K562 (cell line): Measurements from ENCODE around the gene CCDC124. TPM values are rescaled to one million over a fixed set of nuclear protein-coding genes. Genes with fewer than 3 reads are reported as not detected.

Experiments
- ATAC-seq: fragments of 200-7000 bp; cut with Tn5 transposase; 3 replicates; pipeline ENCODE4 v1.9.1; 2020; ENCODE audit warnings: moderate library complexity
- BruUV-seq: library from RNA; stranded (reverse); fragments of 400-500 nt; replicated peaks from 2 replicates; lab custom pipeline; 2021; lab: Mats Ljungman, UMichigan
- CTCF ChIA-PET: fragments of 300-600 bp; formaldehyde crosslinking; extraction: SDS; loops from one replicate; lab custom pipeline; 2021; ENCODE audit warnings: low intra/inter-chr PET ratio; lab: Yijun Ruan, JAX
- POLR2A ChIA-PET: fragments of 300-600, 350-650 bp; sonication (Branson Sonifier 250); formaldehyde crosslinking; extraction: SDS; loops from one replicate; lab custom pipeline; 2021; ENCODE audit warnings: antibody characterized with exemption, inconsistent platforms; lab: Yijun Ruan, JAX
- DNase-seq, 4 experiments: peaks; one replicate each; pipeline versions ENCODE4 v3.0.0 to v3.0.0-alpha.2; 2011 to 2018; ENCODE audit warnings: low spot score in 3 of 4, mixed read lengths in 3 of 4; ENCODE audit errors: extremely low read depth in 1 of 4
- FAIRE-seq: peaks from 2 replicates; lab custom pipeline; 2011; peaks lifted over from hg19 to GRCh38; lab: Jason Lieb, UNC
- H2AFZ ChIP-seq: 2 replicates; pipeline ENCODE4 v1.6.0; 2011; ENCODE audit warnings: low read depth, low read length, control low read depth, inconsistent platforms
- H3K27ac ChIP-seq: fragments of 200-600 bp; 3 replicates; pipeline ENCODE4 v1.8.0; 2011; ENCODE audit warnings: low read depth, mild to moderate bottlenecking, control low read depth, inconsistent platforms, low read length, moderate library complexity, mixed read lengths; ENCODE audit errors: extremely low read depth
- H3K27me3 ChIP-seq, 2 experiments: fragments of 300-600 bp in 1 of 2; 2 replicates in 1 of 2; 3 replicates in 1 of 2; pipeline versions ENCODE4 v1.6.0 to v1.8.0; 2011; ENCODE audit warnings: inconsistent platforms in 2 of 2, low read length in 2 of 2, mild to moderate bottlenecking in 1 of 2, mixed read lengths in 1 of 2, moderate library complexity in 1 of 2; ENCODE audit not compliant: control insufficient read depth in 2 of 2, insufficient read depth in 2 of 2
- H3K36me3 ChIP-seq: fragments of 300-600 bp; 3 replicates; pipeline ENCODE4 v1.8.0; 2011; ENCODE audit warnings: mild to moderate bottlenecking, low read length, inconsistent platforms; ENCODE audit not compliant: control insufficient read depth, insufficient read depth
- H3K4me1 ChIP-seq, 2 experiments: fragments of 200-600 bp in 1 of 2; replicated peaks in 1 of 2; 2 replicates in 1 of 2; 3 replicates in 1 of 2; pipeline versions ENCODE4 v1.5.1 to v1.8.0; 2011; ENCODE audit warnings: inconsistent platforms in 2 of 2, low read length in 2 of 2, mild to moderate bottlenecking in 1 of 2, mixed read lengths in 1 of 2, moderate library complexity in 1 of 2; ENCODE audit not compliant: control insufficient read depth in 2 of 2, insufficient read depth in 2 of 2
- H3K4me2 ChIP-seq: 2 replicates; pipeline ENCODE4 v1.6.1; 2011; ENCODE audit warnings: low read length, control low read depth, inconsistent platforms, mixed read lengths; ENCODE audit not compliant: insufficient read depth
- H3K4me3 ChIP-seq: fragments of 200-600 bp; sonication (generic), shearing (Covaris generic); 2 replicates; pipeline ENCODE4 v1.5.1; 2016; ENCODE audit warnings: control low read depth, inconsistent platforms
- H3K79me2 ChIP-seq: fragments of 200-600 bp; 3 replicates; pipeline ENCODE4 v1.8.0; 2011; ENCODE audit warnings: low read length, inconsistent platforms; ENCODE audit not compliant: control insufficient read depth, insufficient read depth
- H3K9ac ChIP-seq, 2 experiments: 2 replicates each; pipeline versions ENCODE4 v1.6.0 to v1.6.1; 2011; ENCODE audit warnings: low read depth in 2 of 2, low read length in 2 of 2, control low read depth in 1 of 2, inconsistent platforms in 1 of 2, mild to moderate bottlenecking in 1 of 2, mixed read lengths in 1 of 2; ENCODE audit not compliant: insufficient read depth in 1 of 2
- H3K9me1 ChIP-seq: one replicate; pipeline ENCODE4 v1.6.0; 2011; ENCODE audit warnings: inconsistent platforms, mild to moderate bottlenecking, low read length, moderate library complexity; ENCODE audit not compliant: control insufficient read depth, insufficient read depth
- H3K9me3 ChIP-seq: replicated peaks from 2 replicates; pipeline ENCODE4 v1.5.1; 2011; ENCODE audit warnings: low read depth, low read length, inconsistent platforms; ENCODE audit not compliant: control insufficient read depth, insufficient read depth
- H4K20me1 ChIP-seq: replicated peaks from 2 replicates; pipeline ENCODE4 v1.6.1; 2011; ENCODE audit warnings: low read length, inconsistent platforms, mixed read lengths; ENCODE audit not compliant: control insufficient read depth, insufficient read depth
- C11orf30 ChIP-seq: fragments of 450-650 bp; IDR thresholded peaks from 2 replicates; pipeline ENCODE4 v1.6.1; 2016; ENCODE audit warnings: low read depth, mild to moderate bottlenecking
- MAFG ChIP-seq: fragments of 450-650 bp; conservative IDR thresholded peaks from 2 replicates; pipeline ENCODE4 v1.6.1; 2016; ENCODE audit warnings: missing genetic modification characterization, missing compliant biosample characterization
- SREBF1 ChIP-seq: fragments of 150-350 bp; IDR thresholded peaks from 2 replicates; pipeline ENCODE4 v1.6.1; 2014; ENCODE audit warnings: antibody characterized with exemption, low read depth, low read length, borderline replicate concordance
- WGBS: fragments of 100-300 bp; shearing (Covaris generic); methylation state at CpG from one replicate; pipeline ENCODE4 v1.1.6; 2016; ENCODE audit warnings: low coverage, mixed read lengths; ENCODE audit not compliant: insufficient coverage; ENCODE audit errors: missing lambda C conversion rate; 5-methylcytosine and 5-hydroxymethylcytosine counted together
- in situ Hi-C: fragments of 300-500 bp; cut with MboI; formaldehyde crosslinking; loops from 4 replicates; pipeline ENCODE4 v1.15.0; 2018; ENCODE audit warnings: inconsistent platforms, mixed read lengths
- intact Hi-C: fragments of 100-400 bp; cut with micrococcal nuclease; formaldehyde crosslinking; loops from 2 replicates; pipeline ENCODE4 v1.14.2; 2022
- polyA plus RNA-seq, 8 experiments: library from polyadenylated mRNA; depleted of rRNA in 4 of 8; stranded (reverse) in 5 of 8; unstranded in 3 of 8; fragments of >200 nt; fragmentation: Nextera tagmentation in 2 of 8; fragmentation: Illumina TruSeq in 1 of 8; extraction: Ambion mirVana in 2 of 8; extraction: Trizol in 1 of 8; gene quantifications; 2 replicates each; pipeline versions ENCODE4 v1.2.1 to v1.2.3, GENCODE V29; 2011 to 2014; ENCODE audit warnings: inconsistent platforms in 1 of 8, missing spikeins in 1 of 8
- total RNA-seq, 7 experiments: library from RNA; depleted of rRNA in 6 of 7; stranded (reverse); fragments of >200 nt in 6 of 7; fragmentation: Illumina TruSeq in 2 of 7; extraction: Trizol in 2 of 7; gene quantifications; 2 replicates each; pipeline versions ENCODE4 v1.2.1 to v1.2.3, GENCODE V29; 2011 to 2021; ENCODE audit warnings: low replicate concordance in 1 of 7
- TF ChIP-seq, protein P1 (sequence below): fragments of 250-450 bp; sonication (Bioruptor Pico); IDR thresholded peaks from 2 replicates; pipeline ENCODE4 v1.5.0; 2021; ENCODE audit warnings: mild to moderate bottlenecking, moderate library complexity

The CCDC124 gene
- total and polyA plus RNA-seq, 9 of the 15 experiments (the other 6 are each of a cell fraction or from before 2014, with no cell fraction given) = 5.8 to 234 (median 40.1) TPM

DNA sequence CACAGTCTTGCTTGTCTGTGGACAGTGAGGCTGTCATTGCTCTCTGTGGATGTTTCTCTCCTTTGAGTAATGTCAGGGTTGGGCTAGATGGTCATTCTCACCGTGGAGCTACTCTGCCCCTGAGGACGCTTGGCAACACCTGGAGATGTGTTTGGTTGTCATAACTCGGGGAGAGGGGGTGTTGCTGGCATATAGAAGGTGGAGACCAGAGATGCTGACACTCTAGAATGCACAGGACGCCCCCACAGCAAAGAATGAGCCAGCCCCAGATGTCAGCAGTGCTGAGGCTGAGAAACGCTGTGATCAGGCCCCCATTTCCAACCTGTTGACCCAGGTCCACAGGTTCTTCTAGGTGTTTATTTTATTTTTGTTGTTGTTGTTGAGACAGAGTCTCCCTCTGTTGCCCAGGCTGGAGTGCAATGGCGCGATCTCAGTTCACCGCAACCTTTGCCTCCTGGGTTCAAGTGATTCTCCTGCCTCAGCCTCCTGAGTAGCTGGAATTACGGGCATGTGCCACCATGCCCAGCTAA lies 4.6 kb downstream of the CCDC124 start:
- CTCF ChIA-PET = interaction anchor here (0.9 to 6.2 kb wide), 3 partner anchors 60 to 121 kb away, joined by 3 to 113 read pairs (median 11); no protein-coding TSS in a partner anchor
- Histone ChIP-seq H3K27me3 (no peaks in the 10 kb centered on the region), H3K9ac (no peak overlapping the region), H4K20me1 (no peaks in the 10 kb centered on the region), H3K36me3 (peaks cover 38% of the 10 kb centered on the region; the same call in 1 of the 3 replicates), H3K4me3 (no peak overlapping the region), H3K4me1 (peaks cover 13 to 23% of the 10 kb centered on the region in 2 experiments), H2AFZ (no peak overlapping the region), H3K4me2 (no peak overlapping the region), H3K79me2 (peaks cover 27% of the 10 kb centered on the region), H3K27ac (no peak overlapping the region), H3K9me1 (no peaks in the 10 kb centered on the region), H3K9me3 (no peaks in the 10 kb centered on the region)
- WGBS = 82% methylated on average over 7 of the region's 9 CpGs
- in situ Hi-C loops = loop anchor here (5.0 kb wide), 1 partner anchor 120 kb away; no protein-coding TSS in a partner anchor
- BruUV-seq = no TSS peak
- no peak for ATAC-seq
- intact Hi-C loops = no loop called here
- POLR2A ChIA-PET = interaction anchor here (1.2 kb wide), 1 partner anchor 78 kb away, joined by 3 read pairs; the partner anchor contains the start of gene RPL18A
- DNase-seq = no peak
- no peak for FAIRE-seq
- TF ChIP-seq, protein P1, sequence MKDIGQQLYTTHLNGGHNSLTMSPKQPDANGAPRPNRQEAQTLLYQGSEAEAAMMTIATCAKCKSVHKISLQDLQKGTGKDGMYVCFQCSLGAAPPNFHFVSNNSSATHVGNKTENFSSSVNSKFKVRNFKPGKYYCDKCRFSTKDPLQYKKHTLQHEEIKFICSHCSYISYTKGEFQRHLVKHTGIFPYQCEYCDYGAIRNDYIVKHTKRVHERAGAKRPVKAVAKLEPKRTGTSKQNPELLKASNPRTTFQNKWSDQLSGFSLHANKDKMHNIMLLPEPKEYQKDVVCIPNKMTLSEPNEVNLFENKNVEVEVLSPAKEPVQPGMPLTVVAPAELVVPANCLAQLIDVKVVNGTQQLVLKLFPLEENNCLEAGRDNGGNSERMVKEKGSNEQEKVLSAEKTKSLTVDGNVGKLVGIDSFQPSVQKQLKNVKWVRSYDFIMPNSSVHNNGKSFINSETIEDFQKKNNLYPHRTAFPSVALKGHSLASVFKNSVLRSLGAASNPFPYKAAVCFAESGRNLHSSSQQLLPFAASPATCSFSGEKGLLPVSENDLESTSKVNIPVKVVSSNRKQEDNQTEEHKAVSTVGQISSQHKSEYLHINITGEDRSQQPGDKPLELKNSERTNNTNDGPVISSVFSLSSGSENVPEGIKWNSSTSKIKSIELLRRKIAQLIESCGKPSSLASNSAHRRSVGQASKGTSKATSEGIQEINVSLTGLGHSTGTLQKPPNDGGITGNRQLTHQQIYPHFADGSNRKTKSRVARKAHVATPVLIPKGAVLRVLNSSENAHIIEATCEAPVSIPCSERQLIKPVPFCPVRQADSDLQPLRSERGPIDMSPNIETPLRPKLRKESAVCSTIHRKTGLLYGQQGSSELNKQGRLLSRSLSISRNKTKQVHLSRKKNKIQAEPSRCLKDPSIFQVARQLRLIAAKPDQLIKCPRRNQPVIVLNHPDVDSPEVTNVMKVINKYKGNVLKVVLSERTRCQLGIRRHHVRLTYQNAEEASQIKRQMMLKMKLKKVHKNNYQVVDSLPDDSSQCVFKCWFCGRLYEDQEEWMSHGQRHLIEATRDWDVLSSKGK = no peak
- TF ChIP-seq SREBF1 = no peak
- no peak for TF ChIP-seq MAFG (tag)
- no peak for TF ChIP-seq C11orf30
